Measurements from ENCODE around the gene TJAP1.

The TJAP1 gene

GRCh38 chr6:43541774-43542471, 64.6 kb downstream of the TJAP1 start:
- FAIRE-seq = no peak

- FAIRE-seq = no peak
Measured at GRCh38 chr6:43544461-43544860, 67.1 kb downstream of the TJAP1 start.

GRCh38 chr6:43547222-43547621, 69.9 kb downstream of the TJAP1 start:
- FAIRE-seq = no peak
